22Rv1 (cell line): ENCODE results near the gene HOXA10.

ENCODE experiments used
- H3K27ac ChIP-seq: fragments of 450-650 bp; 2 replicates; pipeline ENCODE4 v1.5.1; 2017
- ZFX ChIP-seq: fragments of 450-650 bp; IDR thresholded peaks from 2 replicates; pipeline ENCODE4 v1.6.1; 2017; ENCODE audit warnings: antibody characterized with exemption, borderline replicate concordance
- TF ChIP-seq, protein P1 (sequence below): fragments of 450-650 bp; IDR thresholded peaks from 2 replicates; pipeline ENCODE4 v1.5.1; 2017; ENCODE audit warnings: mild to moderate bottlenecking

HOXA10 gene

DNA sequence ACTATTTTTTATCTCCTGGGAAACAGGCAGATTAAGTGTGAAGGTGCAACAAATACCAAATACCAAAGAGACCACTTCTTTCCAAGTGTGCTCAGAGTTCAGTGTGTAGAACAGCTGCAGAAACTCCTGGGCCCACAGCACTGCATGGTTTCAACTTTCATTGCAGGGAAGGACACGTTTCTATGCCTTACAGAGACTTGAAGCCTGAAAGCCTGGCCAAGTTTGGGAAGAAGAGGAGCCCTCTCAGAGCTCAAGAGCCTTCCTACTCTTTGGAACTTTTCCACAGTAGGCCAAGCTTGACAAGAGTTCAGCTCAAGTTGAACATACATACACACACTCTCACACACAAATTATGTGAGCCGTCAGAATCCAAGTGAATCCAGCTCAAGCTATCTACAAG is 46.1 kb downstream of the HOXA10 start:
- TF ChIP-seq, protein P1, sequence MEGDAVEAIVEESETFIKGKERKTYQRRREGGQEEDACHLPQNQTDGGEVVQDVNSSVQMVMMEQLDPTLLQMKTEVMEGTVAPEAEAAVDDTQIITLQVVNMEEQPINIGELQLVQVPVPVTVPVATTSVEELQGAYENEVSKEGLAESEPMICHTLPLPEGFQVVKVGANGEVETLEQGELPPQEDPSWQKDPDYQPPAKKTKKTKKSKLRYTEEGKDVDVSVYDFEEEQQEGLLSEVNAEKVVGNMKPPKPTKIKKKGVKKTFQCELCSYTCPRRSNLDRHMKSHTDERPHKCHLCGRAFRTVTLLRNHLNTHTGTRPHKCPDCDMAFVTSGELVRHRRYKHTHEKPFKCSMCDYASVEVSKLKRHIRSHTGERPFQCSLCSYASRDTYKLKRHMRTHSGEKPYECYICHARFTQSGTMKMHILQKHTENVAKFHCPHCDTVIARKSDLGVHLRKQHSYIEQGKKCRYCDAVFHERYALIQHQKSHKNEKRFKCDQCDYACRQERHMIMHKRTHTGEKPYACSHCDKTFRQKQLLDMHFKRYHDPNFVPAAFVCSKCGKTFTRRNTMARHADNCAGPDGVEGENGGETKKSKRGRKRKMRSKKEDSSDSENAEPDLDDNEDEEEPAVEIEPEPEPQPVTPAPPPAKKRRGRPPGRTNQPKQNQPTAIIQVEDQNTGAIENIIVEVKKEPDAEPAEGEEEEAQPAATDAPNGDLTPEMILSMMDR: no peak
- no peak for TF ChIP-seq ZFX
- no peak overlapping the region for H3K27ac ChIP-seq

- TF ChIP-seq ZFX: no peak
- TF ChIP-seq, protein P1: no peak
- no peak overlapping the region for H3K27ac ChIP-seq
Observed at GRCh38 chr7:27126596-27127327, 47.4 kb downstream of the HOXA10 start.

GRCh38 chr7:27125986-27126394 is 48.1 kb downstream of the HOXA10 start:
- H3K27ac ChIP-seq: no peak overlapping the region
- TF ChIP-seq ZFX: no peak
- TF ChIP-seq, protein P1: no peak

GRCh38 chr7:27124902-27125689 is 49.0 kb downstream of the HOXA10 start:
- TF ChIP-seq, protein P1: no peak
- no peak for TF ChIP-seq ZFX

DNA sequence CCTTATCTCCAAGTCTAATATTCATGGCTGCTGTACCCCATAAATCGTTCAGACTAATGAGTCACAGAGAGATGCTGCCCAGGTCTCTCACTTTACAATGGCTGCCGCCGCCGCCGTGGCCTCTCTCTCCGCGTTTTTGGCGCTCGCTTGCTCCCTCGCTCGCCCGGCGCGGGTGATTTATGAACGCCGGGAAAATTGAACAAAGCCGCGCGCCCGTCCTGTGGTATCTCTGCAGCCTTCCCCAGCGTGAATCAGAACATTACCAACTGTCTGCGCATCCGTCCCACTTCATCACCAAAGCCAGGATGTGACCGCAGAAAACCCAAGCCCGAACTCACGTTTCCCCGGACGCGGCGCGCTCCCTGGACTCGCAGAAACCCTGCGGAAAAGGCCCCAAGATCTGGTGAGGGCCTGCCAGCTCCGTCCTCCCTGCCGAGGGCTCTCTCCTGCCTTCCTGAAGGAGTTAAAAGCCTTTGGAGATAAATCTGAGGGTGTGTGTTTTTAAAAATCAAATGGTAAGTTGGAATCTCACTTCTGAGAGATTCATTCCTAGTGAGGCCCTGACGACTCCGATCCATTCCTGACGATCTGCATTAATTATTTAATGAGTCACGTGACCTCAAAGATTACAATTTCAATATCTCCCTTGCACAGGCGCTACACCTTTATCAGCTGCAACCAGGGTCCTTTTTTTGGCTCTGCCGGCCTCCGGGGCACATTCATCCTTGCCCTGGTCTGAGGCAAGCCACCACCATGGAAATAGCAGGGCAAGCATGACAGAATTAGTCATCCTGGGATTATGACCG is 49.8 kb downstream of the HOXA10 start:
- H3K27ac ChIP-seq: no peak overlapping the region
- TF ChIP-seq, protein P1: no peak
- no peak for TF ChIP-seq ZFX

More at GRCh38 chr7:27124902-27125689, 49.0 kb downstream of the HOXA10 start:
- no peak overlapping the region for H3K27ac ChIP-seq

GRCh38 chr7:27123477-27124053 is 50.6 kb downstream of the HOXA10 start:
- no peak overlapping the region for H3K27ac ChIP-seq

More at GRCh38 chr7:27123477-27124053, 50.6 kb downstream of the HOXA10 start:
- no peak for TF ChIP-seq ZFX
- TF ChIP-seq, protein P1: no peak
